Measurements from ENCODE around the gene SLC35F2. TPM values are rescaled to one million over a fixed set of nuclear protein-coding genes. Genes with fewer than 3 reads are reported as not detected.
"Not testable (repeated sequence)": the region's sequence is repeated elsewhere in the genome, so short reads cannot be mapped to it uniquely, and the experiment has no call there.

Gene SLC35F2
- total RNA-seq, 1 donor from 2014 or later: 0.46 TPM

GRCh38 chr11:107847184-107847583, 11.4 kb downstream of the SLC35F2 start:
- ATAC-seq (no peak), DNase-seq (ENCODE audit: missing footprints) (no peak)
- intact Hi-C loops (cut with DNase I): no loop called here

GRCh38 chr11:107844041-107844440, 14.5 kb downstream of the SLC35F2 start:
- DNase-seq (ENCODE audit: missing footprints): no peak
- intact Hi-C loops (cut with DNase I): no loop called here
- no peak for ATAC-seq

GRCh38 chr11:107842412-107843100, 16.0 kb downstream of the SLC35F2 start:
- intact Hi-C loops (cut with DNase I): no loop called here
- DNase-seq (ENCODE audit: missing footprints) (no peak), ATAC-seq (no peak)

- DNase-seq (ENCODE audit: missing footprints) (no peak), ATAC-seq (peak; percentile 66)
- intact Hi-C loops (cut with DNase I): no loop called here
Measured at GRCh38 chr11:107840129-107840484, 18.5 kb downstream of the SLC35F2 start.

GRCh38 chr11:107836851-107837250, 21.7 kb downstream of the SLC35F2 start:
- intact Hi-C loops (cut with DNase I): no loop called here
- no peak for ATAC-seq
- DNase-seq (ENCODE audit: missing footprints): no peak

GRCh38 chr11:107834995-107835394, 23.6 kb downstream of the SLC35F2 start:
- intact Hi-C loops (cut with DNase I): no loop called here
- ATAC-seq: no peak

GRCh38 chr11:107833926-107834325, 24.7 kb downstream of the SLC35F2 start:
- DNase-seq (ENCODE audit: missing footprints); ATAC-seq; intact Hi-C loops (cut with DNase I): not testable (repeated sequence)

More at GRCh38 chr11:107834995-107835394, 23.6 kb downstream of the SLC35F2 start:
- no peak for DNase-seq (ENCODE audit: missing footprints)

- intact Hi-C loops (cut with DNase I): no loop called here
- DNase-seq (ENCODE audit: missing footprints): no peak
- no peak for ATAC-seq
Measured at GRCh38 chr11:107830915-107831540, 27.6 kb downstream of the SLC35F2 start.

GRCh38 chr11:107827041-107827440, 31.5 kb downstream of the SLC35F2 start:
- DNase-seq (ENCODE audit: missing footprints) (no peak), ATAC-seq (no peak)
- intact Hi-C loops (cut with DNase I): no loop called here

- ATAC-seq: no peak
Measured at GRCh38 chr11:107825875-107826274, 32.7 kb downstream of the SLC35F2 start.

GRCh38 chr11:107824668-107825369, 33.8 kb downstream of the SLC35F2 start:
- no peak for ATAC-seq
- intact Hi-C loops (cut with DNase I): no loop called here
- DNase-seq (ENCODE audit: missing footprints): no peak

More at GRCh38 chr11:107825875-107826274, 32.7 kb downstream of the SLC35F2 start:
- no peak for DNase-seq (ENCODE audit: missing footprints)
- intact Hi-C loops (cut with DNase I): no loop called here

GRCh38 chr11:107821199-107821927, 37.2 kb downstream of the SLC35F2 start:
- intact Hi-C loops (cut with DNase I): no loop called here
- no peak for ATAC-seq

GRCh38 chr11:107819361-107820014, 39.1 kb downstream of the SLC35F2 start:
- DNase-seq (ENCODE audit: missing footprints): no peak
- no peak for ATAC-seq
- intact Hi-C loops (cut with DNase I): no loop called here

More at GRCh38 chr11:107821199-107821927, 37.2 kb downstream of the SLC35F2 start:
- DNase-seq (ENCODE audit: missing footprints): no peak

- no peak for DNase-seq (ENCODE audit: missing footprints)
- no peak for ATAC-seq
- intact Hi-C loops (cut with DNase I): no loop called here
Measured at GRCh38 chr11:107818491-107818890, 40.1 kb downstream of the SLC35F2 start.

- ATAC-seq (no peak), DNase-seq (ENCODE audit: missing footprints) (no peak)
- intact Hi-C loops (cut with DNase I): no loop called here
Measured at GRCh38 chr11:107816028-107816427, 42.6 kb downstream of the SLC35F2 start.

GRCh38 chr11:107810875-107811274, 47.7 kb downstream of the SLC35F2 start:
- DNase-seq (ENCODE audit: missing footprints) (no peak), ATAC-seq (no peak)
- intact Hi-C loops (cut with DNase I): no loop called here

- no peak for ATAC-seq
- intact Hi-C loops (cut with DNase I): no loop called here
- DNase-seq (ENCODE audit: missing footprints): no peak
Measured at GRCh38 chr11:107808521-107808920, 50.1 kb downstream of the SLC35F2 start.

- ATAC-seq: no peak
- no peak for DNase-seq (ENCODE audit: missing footprints)
- intact Hi-C loops (cut with DNase I): no loop called here
Measured at GRCh38 chr11:107804971-107805370, 53.6 kb downstream of the SLC35F2 start.

GRCh38 chr11:107804211-107804610, 54.4 kb downstream of the SLC35F2 start:
- no peak for DNase-seq (ENCODE audit: missing footprints)
- ATAC-seq: no peak
- intact Hi-C loops (cut with DNase I): no loop called here
